GM20431 (cell line): ENCODE data around the gene STOX2.

Source experiments
- in situ Hi-C: fragments of 300-500 bp; cut with MseI, MboI; formaldehyde crosslinking; loops from one replicate; pipeline ENCODE4 v1.15.0; 2020; ENCODE audit warnings: low sequenced_read_pairs; ENCODE audit not compliant: unreplicated experiment

The STOX2 gene

DNA sequence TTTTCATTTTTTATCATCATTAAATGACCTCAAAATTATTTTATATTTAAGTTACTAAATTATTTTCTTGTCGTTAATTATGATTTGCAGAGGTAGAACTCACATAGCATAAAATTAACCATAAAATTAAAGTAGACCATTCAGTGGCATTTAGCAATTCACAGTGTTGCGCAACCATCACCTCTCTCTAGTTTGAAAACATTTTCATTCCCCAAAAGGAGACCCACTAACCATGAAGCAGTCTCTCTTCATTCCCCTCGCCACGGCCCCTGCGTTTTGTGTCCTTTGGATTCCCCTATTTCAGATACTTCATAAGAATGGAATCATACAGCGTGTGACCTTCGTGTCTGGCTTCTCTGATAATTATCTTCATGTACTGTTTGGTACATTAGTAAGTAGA lies 157.7 kb downstream of the STOX2 start:
- in situ Hi-C loops: no loop called here

- in situ Hi-C loops: no loop called here
Measured at GRCh38 chr4:184064877-184065276, 159.8 kb downstream of the STOX2 start.

DNA sequence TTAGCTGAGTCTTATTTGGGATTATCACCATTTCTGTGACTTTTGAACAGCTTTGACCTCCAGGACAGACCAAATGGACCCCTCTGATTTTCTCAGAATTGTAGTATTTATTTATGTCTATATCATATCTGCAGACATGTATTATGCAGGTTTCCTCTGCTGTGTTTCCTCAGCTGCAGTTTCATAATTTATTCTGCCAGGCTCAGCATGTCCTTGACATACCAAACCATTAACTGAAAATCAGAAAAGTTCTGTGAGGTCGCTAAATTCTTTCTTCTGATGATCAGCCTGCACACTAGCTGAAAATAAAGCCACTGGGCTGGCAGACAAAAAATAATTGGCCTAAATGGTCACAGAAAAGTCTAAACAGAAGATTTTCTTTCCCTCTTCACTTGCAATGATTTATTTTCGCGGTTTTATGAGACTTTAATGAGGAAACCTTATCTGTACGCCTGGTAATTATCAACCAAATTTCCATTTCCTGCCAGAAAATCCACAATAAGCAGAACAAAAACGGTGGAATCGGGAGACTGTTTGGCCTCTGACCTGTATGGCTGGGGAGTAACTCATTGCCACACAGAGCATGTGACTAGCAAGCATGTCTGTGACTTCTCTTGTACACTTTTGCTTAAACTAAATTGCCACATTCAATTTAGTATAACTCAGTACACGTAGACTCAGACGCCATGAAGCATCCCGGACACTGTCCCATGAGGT lies 161.6 kb downstream of the STOX2 start:
- in situ Hi-C loops: no loop called here

DNA sequence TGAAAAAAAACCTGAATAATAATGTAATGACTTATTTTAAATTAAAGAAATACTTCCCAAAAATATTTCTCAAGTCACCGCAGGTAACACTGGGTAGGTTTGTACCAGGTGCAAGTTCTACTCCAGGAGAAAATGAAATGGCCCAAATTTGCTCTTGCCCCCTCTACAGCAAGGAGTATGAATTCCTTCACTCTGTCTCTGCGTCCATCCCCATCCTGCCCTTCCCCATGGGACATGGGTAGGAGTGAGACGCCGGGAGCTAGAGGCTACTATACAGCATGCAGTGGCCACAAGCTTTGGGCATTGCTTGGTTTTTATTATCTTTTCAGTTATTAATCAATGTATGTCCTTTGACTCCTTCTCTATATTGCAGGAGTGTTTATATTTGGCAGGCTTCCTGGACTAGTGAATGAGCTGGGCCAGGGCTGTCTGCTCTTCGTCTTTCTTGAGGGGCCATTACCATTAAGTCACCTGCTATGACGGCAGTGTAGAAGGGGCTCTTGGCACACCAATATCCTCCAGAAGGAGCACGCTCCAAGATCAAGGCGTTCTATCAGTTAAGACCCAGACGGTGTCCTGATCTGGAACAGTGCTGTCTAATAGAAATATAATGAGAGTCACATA lies 162.9 kb downstream of the STOX2 start:
- in situ Hi-C loops: no loop called here
